GM13976 (cell line): ENCODE results near the gene CDRT15.

Source experiments
- DNase-seq: peaks from one replicate; pipeline ENCODE4 v3.0.0; 2012; ENCODE audit warnings: low spot score
- in situ Hi-C: fragments of 300-500 bp; cut with MboI; formaldehyde crosslinking; loops from one replicate; pipeline ENCODE4 v1.12.0; 2022; ENCODE audit warnings: low sequenced_read_pairs, mixed read lengths, inconsistent platforms; ENCODE audit not compliant: unreplicated experiment
- TF ChIP-seq, protein P1 (sequence below): IDR thresholded peaks from 2 replicates; pipeline ENCODE4 v1.5.1; 2012; ENCODE audit warnings: borderline replicate concordance, mild to moderate bottlenecking; ENCODE audit not compliant: insufficient read depth; ENCODE audit errors: extremely low read depth, missing control alignments, control extremely low read depth

CDRT15 gene

DNA sequence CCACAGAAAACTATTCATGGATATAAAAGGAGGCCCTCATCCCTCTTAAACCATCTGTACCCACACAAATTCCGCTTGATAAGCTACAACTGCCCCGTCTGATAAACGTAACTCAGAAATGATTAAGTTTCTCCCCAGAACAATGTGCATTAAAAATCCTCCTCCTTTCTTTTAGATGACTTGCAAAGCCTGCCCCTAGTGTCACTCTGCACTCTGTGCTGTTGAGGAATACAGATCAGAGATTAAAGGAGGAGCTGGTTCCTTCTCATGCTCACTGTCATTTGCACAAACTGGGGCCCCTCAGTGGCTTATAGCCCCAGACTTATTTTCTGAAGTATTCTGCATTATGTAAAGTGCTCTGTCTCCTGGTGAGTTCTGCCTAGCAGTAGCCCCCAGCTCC is 33.3 kb downstream of the CDRT15 start:
- DNase-seq = no peak
- TF ChIP-seq, protein P1, sequence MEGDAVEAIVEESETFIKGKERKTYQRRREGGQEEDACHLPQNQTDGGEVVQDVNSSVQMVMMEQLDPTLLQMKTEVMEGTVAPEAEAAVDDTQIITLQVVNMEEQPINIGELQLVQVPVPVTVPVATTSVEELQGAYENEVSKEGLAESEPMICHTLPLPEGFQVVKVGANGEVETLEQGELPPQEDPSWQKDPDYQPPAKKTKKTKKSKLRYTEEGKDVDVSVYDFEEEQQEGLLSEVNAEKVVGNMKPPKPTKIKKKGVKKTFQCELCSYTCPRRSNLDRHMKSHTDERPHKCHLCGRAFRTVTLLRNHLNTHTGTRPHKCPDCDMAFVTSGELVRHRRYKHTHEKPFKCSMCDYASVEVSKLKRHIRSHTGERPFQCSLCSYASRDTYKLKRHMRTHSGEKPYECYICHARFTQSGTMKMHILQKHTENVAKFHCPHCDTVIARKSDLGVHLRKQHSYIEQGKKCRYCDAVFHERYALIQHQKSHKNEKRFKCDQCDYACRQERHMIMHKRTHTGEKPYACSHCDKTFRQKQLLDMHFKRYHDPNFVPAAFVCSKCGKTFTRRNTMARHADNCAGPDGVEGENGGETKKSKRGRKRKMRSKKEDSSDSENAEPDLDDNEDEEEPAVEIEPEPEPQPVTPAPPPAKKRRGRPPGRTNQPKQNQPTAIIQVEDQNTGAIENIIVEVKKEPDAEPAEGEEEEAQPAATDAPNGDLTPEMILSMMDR = no peak
- in situ Hi-C loops = no loop called here

DNA sequence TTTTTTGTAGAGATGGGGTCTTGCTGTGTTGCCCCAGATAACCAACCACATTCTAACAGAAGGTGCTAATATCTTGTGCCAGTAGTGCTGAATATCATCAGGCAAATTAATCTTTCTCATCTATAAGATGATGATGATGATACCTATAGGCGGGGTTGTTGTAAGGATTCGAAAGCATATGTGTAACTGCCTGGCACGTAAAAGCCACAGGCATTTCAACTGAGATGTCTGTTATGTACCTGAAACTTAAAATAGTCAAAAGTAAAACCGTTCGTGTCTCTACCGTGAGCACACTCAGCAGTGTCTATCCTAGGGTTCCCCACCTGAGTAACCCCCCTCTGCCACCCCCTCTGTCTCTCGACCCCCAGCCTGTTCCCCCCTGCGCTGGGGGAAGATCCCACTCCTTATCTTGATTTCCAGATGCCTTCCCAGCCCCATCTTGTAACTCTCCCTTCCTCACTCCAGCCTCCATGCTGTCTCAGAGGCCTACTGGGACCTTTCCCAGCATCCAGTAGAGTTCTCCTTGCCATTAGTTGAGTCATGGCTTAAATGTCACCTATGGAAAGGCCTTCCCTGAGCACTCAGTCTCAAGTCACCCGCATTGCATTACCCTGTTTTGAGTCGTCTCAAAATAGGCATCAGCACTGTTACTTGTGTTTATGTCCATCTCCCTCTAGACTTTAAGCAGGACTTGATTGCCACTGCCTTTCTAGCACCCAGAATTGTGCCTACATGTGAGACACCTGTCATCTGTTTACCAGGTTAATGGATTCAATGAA is 34.1 kb downstream of the CDRT15 start:
- no peak for DNase-seq
- TF ChIP-seq, protein P1 = no peak
- in situ Hi-C loops = no loop called here

DNA sequence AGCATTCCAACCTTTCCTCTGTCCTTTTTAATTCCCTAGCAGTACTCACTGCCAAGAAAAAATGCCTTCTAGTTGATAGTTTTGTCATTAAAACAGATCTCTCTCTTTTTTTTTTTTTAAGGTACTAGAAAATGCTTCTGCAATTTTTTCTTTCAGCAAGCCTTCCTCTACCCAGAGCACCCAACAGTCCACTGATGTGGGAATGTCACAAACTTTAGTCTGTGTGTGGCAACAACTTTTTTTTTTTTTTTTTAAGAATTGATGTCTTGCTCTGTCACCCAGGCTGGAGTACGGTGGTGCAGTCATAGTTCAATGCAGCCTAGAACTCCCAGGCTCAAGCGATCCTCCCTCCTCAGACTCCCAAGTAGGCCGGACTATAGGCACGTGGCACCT is 34.7 kb downstream of the CDRT15 start:
- in situ Hi-C loops = no loop called here
- no peak for DNase-seq
- TF ChIP-seq, protein P1 = no peak

DNA sequence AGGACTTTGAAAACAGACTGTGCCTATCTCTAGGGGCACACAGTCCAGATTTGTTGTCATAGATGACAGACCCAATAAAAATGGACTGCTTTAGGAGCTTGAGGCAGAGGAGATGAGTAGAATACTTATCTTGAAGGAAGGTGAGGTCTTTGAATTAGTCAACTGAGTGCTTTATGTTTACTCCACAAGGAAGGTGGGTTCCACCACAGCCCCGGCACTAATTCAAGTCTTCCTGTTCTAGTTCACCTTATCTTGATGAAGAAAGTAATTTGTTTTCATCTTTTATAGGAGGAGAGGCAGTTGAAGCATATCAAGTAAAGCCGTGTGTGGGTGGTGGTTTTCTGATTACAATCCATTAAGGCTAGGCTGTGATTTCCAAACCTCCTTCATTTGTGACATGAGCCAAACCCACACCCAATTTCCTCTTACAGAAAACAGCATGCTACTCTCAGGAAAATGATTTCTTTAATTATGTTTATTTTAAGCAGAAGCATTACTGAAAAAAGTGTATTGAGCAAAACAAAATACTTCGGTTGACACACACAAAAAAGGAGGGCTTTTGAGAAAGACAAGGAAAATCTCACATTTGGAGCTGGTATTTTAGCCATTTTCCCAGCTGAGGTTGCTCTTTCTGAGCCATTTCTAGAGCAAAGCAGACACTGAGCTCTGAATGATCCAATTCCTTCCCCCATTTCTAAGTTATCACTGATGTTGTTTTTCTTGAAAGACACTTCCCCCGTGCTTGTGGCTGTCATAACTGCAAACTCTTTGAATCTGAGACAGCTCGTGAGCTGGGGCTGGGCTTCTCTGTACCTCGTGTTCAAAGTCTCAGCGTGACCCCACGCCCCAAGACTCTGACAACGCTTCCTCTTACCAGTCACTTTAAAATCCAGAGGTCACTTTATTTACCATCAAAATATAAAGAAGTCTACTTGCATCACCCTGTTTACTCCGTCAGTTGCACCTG is 35.4 kb downstream of the CDRT15 start:
- in situ Hi-C loops = no loop called here
- no peak for DNase-seq
- TF ChIP-seq, protein P1 = no peak

DNA sequence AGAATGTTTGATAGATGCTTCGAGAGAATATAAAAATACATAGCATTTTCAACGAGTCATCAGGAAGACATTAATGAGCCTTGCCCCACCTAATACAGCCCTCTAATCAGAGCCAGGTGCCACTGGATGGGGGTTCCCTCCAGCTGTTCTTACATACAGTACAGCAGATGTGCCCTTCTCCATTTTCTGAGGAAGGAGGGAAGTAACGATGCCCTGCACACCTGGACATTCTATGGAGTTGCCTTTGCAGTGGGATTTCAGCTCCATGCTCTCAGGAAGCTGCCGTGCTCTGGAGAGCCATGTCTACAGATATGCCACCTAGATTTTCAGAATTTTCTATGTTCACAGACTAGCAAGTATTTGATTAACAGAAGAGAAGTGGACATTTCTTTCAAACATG is 36.3 kb downstream of the CDRT15 start:
- DNase-seq = no peak
- in situ Hi-C loops = no loop called here
- TF ChIP-seq, protein P1 = no peak

DNA sequence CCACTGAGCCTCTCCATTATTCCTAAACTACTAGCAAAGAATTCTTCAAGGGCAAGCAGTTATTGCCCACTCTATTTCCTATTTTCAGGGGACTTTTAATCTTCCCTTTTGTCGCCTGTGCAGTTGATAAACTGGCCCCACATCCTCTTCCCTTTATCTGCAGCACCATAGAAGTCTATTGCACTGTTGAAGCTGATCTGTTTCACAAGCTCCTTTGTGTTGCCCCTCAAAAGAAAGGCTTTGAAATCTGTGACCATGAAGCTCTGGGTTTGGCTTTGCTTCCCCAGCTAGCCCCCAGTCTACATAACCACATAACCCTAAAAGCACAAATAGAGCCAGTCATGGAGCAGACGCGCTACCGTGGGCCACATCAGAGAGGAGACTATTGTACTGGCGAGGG is 37.1 kb downstream of the CDRT15 start:
- TF ChIP-seq, protein P1 = no peak
- in situ Hi-C loops = no loop called here
- DNase-seq = no peak
